HG03521 (cell line): ENCODE measurements around the gene MCF2L2.
"Not testable (repeated sequence)": the region's sequence is repeated elsewhere in the genome, so short reads cannot be mapped to it uniquely, and the experiment has no call there.

Experiments
- ATAC-seq: cut with Tn5 transposase; IDR thresholded peaks from one replicate; pipeline ENCODE4 v1.9.1; 2021; ENCODE audit warnings: mild to moderate bottlenecking, moderate library complexity; ENCODE audit not compliant: unreplicated experiment

The MCF2L2 gene

GRCh38 chr3:183252118-183252782 is 176.2 kb downstream of the MCF2L2 start:
- ATAC-seq, result no peak

GRCh38 chr3:183249006-183249718 is 179.3 kb downstream of the MCF2L2 start:
- no peak for ATAC-seq

GRCh38 chr3:183247011-183247589 is 181.3 kb downstream of the MCF2L2 start:
- no peak for ATAC-seq

- ATAC-seq, result no peak
Observed at GRCh38 chr3:183244981-183245476, 183.4 kb downstream of the MCF2L2 start.

- ATAC-seq, result no peak
Observed at GRCh38 chr3:183244219-183244618, 184.2 kb downstream of the MCF2L2 start.

GRCh38 chr3:183242431-183242830 is 186.0 kb downstream of the MCF2L2 start:
- ATAC-seq, result no peak

- ATAC-seq, result no peak
Observed at GRCh38 chr3:183239046-183239445, 189.4 kb downstream of the MCF2L2 start.

GRCh38 chr3:183233966-183234365 is 194.5 kb downstream of the MCF2L2 start:
- ATAC-seq, result no peak

- no peak for ATAC-seq
Observed at GRCh38 chr3:183230826-183231225, 197.6 kb downstream of the MCF2L2 start.

GRCh38 chr3:183230251-183230650 is 198.2 kb downstream of the MCF2L2 start:
- ATAC-seq, result not testable (repeated sequence)

GRCh38 chr3:183229178-183229577 is 199.2 kb downstream of the MCF2L2 start:
- ATAC-seq, result no peak

- ATAC-seq, result no peak
Observed at GRCh38 chr3:183227586-183227985, 200.8 kb downstream of the MCF2L2 start.

- no peak for ATAC-seq
Observed at GRCh38 chr3:183226333-183226890, 202.0 kb downstream of the MCF2L2 start.

GRCh38 chr3:183224180-183224970 is 204.0 kb downstream of the MCF2L2 start:
- no peak for ATAC-seq

GRCh38 chr3:183222631-183223235 is 205.7 kb downstream of the MCF2L2 start:
- ATAC-seq, result no peak

GRCh38 chr3:183220828-183221227 is 207.6 kb downstream of the MCF2L2 start:
- no peak for ATAC-seq

GRCh38 chr3:183218826-183219225 is 209.6 kb downstream of the MCF2L2 start:
- no peak for ATAC-seq

GRCh38 chr3:183217548-183218332 is 210.7 kb downstream of the MCF2L2 start:
- ATAC-seq, result no peak

GRCh38 chr3:183215591-183216202 is 212.7 kb downstream of the MCF2L2 start:
- no peak for ATAC-seq
